Measurements from ENCODE around the gene MRPL14.
A peak's percentile ranks its signal among the peaks of the same experiment; 100 is the strongest.
"Not testable (repeated sequence)": the region's sequence is repeated elsewhere in the genome, so short reads cannot be mapped to it uniquely, and the experiment has no call there.

Gene MRPL14

GRCh38 chr6:44096612-44097011 lies 30.6 kb downstream of the MRPL14 start:
- DNase-seq: peak; percentile 82

- not testable (repeated sequence) for DNase-seq
These were observed 32.0 kb downstream of the MRPL14 start for GRCh38 chr6:44095243-44095623.

- DNase-seq: no peak
These were observed 32.6 kb downstream of the MRPL14 start for GRCh38 chr6:44094403-44095242.

- DNase-seq: no peak
These were observed 33.4 kb downstream of the MRPL14 start for GRCh38 chr6:44093750-44094402.

GRCh38 chr6:44093066-44093465 lies 34.2 kb downstream of the MRPL14 start:
- DNase-seq: no peak

GRCh38 chr6:44091981-44092884 lies 35.0 kb downstream of the MRPL14 start:
- no peak for DNase-seq

GRCh38 chr6:44091356-44091755 lies 35.9 kb downstream of the MRPL14 start:
- not testable (repeated sequence) for DNase-seq

GRCh38 chr6:44090465-44090864 lies 36.8 kb downstream of the MRPL14 start:
- no peak for DNase-seq

- DNase-seq: no peak
These were observed 38.2 kb downstream of the MRPL14 start for GRCh38 chr6:44088827-44089590.

- no peak for DNase-seq
These were observed 39.6 kb downstream of the MRPL14 start for GRCh38 chr6:44087623-44088022.

GRCh38 chr6:44086931-44087574 lies 40.2 kb downstream of the MRPL14 start:
- DNase-seq: no peak

GRCh38 chr6:44085219-44085618 lies 42.0 kb downstream of the MRPL14 start:
- DNase-seq: no peak

GRCh38 chr6:44084231-44085014 lies 42.8 kb downstream of the MRPL14 start:
- DNase-seq: no peak

GRCh38 chr6:44082872-44083321 lies 44.4 kb downstream of the MRPL14 start:
- no peak for DNase-seq

GRCh38 chr6:44081753-44082152 lies 45.5 kb downstream of the MRPL14 start:
- no peak for DNase-seq

GRCh38 chr6:44080561-44081521 lies 46.4 kb downstream of the MRPL14 start:
- no peak for DNase-seq

GRCh38 chr6:44079672-44080071 lies 47.6 kb downstream of the MRPL14 start:
- no peak for DNase-seq

- DNase-seq: peak; percentile 83
These were observed 48.2 kb downstream of the MRPL14 start for GRCh38 chr6:44078827-44079671.
